Stimulated activated CD8-positive, alpha-beta memory T cell treated with anti-CD3 and anti-CD28 coated beads, Interleukin-7, amount 100 ng/mL, for 48 hours (primary cell): ENCODE measurements around the gene TSPYL1.

Experiments used
- DNase-seq, 2 donors: peaks; one replicate each; pipeline ENCODE4 v3.0.0-alpha.2; 2020; ENCODE audit warnings: low read depth in 1 of 2; ENCODE audit errors: extremely low read depth in 1 of 2

Gene TSPYL1

GRCh38 chr6:116265041-116265829 is 14.5 kb downstream of the TSPYL1 start:
- peak in 1 of 2 donors; percentile 22 for DNase-seq

DNA sequence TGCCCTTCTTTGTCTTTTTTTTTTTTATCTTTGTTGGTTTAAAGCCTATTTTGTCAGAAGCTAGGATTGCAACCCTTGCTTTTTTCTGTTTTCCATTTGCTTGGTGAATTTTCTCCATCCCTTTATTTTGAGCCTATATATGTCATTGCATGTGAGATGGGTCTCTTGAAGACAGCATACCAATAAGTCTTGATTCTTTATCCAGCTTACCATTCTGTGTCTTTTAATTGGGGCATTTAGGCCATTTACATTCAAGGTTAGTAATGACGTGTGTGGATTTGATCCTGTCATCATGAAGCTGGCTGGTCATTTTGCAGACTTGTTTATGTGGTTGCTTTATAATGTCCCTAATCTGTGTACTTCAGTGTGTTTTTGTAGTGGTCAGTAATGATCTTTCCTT is 16.4 kb downstream of the TSPYL1 start:
- DNase-seq: no peak

DNA sequence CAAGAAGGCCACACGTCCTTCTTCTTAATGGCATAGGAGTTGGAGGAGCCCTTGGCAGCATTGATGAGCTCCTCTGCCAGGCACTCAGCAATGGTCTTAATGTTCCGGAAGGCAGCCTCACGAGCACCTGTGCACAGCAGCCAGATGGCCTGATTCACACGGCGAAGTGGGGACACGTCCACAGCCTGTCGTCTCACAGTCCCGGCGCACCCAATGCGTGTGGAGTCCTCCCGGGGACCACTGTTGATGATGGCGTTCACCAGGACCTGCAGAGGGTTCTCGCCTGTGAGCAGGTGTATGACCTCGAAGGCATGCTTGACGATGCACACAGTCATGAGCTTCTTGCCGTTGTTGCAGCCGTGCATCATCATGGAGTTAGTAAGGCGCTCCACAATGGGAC is 21.2 kb downstream of the TSPYL1 start:
- DNase-seq: no peak

- DNase-seq: no peak
Observed at GRCh38 chr6:116256694-116257093, 23.0 kb downstream of the TSPYL1 start.

GRCh38 chr6:116255246-116255800 is 24.4 kb downstream of the TSPYL1 start:
- no peak for DNase-seq

GRCh38 chr6:116254297-116255056 is 25.3 kb downstream of the TSPYL1 start:
- no peak for DNase-seq

DNA sequence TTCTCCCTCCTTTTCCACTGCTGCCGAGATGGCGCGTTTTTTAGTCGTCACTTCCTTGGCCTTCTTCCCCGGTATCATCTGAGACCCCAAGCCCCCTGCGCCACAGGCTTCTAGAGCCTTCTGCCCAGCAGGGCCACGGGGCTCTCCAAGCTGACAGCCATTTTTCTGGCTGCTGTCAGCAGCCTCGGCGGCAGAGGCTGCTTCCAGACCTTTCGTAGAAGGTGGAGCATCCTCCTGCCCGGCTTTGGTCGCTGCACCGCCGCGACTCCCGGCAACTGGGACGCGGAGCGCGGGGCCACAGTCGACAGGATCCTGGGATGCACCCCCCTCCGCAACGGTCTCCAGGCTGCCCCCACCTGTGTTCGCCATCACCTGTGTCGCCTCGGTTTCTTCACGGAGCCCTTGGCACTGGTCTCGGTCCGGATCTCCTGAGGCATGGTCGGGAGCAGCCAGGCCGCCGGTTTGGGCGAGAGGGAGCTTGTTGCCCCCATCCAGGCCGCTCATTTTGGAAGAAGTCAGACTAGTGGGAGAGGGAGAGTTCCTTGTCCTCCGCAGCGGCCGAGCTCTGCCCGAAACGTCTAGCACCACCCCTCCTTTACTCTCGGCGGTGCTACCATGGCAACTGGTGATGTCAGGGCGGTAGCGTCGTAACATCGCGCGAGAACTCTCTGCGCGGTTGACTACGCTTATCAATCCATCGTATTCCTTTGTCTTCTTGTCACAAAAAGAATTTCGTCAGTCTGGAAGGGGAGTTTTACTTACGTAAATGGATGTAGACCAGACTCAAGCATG is 26.0 kb downstream of the TSPYL1 start, which contains the start of gene TSPYL4:
Gene TSPYL4 (minus strand): TSS at position 571 of the 792 bp plus-strand sequence. CDS start 67 bp downstream, at position 504.
- DNase-seq: peak; percentile 69 to 77

DNA sequence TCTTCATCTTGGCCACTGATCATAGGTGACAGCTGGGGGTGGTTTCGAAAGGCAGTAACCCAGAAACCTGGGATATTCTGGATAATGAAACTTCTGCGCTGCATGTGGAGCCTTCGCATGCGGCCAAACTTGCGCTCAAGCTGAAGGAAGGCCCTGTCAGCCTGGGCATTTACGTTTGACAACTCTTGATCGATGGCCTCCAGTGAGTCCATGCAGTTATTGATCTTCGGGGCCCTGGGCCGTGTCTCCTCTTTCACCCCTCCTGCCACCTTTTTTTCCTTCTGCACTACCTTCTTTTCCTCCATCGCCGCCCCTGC is 26.6 kb downstream of the TSPYL1 start:
- DNase-seq: no peak

DNA sequence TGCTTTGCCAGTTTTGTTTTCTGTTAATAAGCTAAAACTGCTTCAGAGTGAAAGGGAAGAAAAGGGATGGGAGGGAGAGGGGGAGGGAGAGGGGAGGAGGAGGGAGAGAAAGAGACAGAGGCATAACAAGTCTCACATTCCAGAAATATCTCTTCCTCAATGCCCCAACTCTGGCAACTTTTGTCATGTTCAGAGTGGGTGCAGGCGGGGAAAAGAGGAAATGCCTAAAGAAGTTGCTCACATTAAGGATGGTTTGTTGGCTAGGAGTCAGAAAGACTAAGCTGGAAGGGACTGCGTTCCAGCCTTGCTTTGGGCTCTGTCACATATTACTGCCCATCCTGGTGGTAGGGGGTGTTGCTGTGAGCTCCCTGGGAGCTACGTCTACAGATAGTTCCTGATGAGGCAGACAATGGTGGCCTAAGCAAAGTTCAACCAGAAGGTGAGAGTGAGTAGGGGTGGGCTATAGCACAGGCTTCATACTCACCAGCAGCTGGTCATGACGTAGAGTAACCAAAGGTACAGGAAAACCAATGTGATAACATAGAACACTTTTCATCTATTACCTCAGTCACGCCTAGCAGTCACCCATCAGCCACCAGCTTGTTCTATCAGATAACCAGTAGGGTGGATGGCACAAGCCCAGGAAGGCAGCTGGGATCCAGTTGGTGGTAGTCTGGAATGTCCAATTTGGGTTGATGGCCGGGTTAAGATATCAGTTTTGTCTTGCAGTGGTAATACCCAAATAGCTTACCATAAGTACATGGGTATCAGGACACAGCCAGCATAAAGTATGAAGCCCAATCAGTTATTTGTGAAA is 28.0 kb downstream of the TSPYL1 start:
- no peak for DNase-seq

- DNase-seq: no peak
Observed at GRCh38 chr6:116248577-116248976, 31.2 kb downstream of the TSPYL1 start.

- no peak for DNase-seq
Observed at GRCh38 chr6:116247285-116247684, 32.4 kb downstream of the TSPYL1 start.

- DNase-seq: no peak
Observed at GRCh38 chr6:116246089-116246488, 33.6 kb downstream of the TSPYL1 start.

DNA sequence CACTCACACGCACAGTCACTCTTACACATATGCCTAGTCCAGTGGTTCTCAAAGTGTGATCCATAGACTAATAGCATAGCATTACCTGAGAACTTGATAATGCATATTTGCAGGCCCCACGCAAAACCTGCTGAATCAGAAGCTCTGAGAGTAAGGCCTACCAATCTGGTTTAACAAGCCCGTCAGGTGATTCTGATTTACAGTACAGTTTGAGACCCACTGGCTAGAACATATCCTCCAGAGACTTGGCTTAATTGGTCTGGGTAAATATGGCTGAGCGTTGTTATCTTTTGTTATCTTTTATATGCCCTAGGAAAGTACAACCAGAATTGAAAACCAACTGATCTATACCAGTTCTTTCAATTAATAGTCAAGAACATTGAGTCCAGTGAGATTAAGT is 35.4 kb downstream of the TSPYL1 start:
- DNase-seq: no peak

DNA sequence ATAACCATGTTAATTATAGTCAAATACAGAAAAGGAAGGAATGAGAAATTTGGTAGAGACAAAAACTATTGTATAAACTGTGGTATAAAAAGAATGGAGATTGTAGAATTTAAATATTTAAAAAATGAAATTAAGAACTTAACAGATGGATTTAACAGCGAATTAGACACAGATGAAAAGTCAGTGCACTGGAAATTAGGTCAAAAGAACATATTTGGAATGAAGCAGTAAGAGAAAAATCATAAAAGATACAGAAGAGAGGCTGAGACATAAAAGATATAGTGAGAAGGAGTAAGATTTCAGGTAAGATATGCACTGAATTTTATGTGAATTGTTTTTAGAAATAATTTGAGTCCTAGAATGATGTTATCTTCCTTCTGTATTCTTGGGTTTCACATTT is 39.9 kb downstream of the TSPYL1 start:
- no peak for DNase-seq

GRCh38 chr6:116239256-116239655 is 40.5 kb downstream of the TSPYL1 start:
- DNase-seq: no peak

GRCh38 chr6:116238083-116238482 is 41.6 kb downstream of the TSPYL1 start:
- DNase-seq: no peak

GRCh38 chr6:116234689-116235088 is 45.0 kb downstream of the TSPYL1 start:
- no peak for DNase-seq

GRCh38 chr6:116229287-116229913 is 50.3 kb downstream of the TSPYL1 start:
- DNase-seq: no peak
